Heart left ventricle (tissue), 16 donors: Measurements from ENCODE around the gene PPM1G. TPM values are rescaled to one million over a fixed set of nuclear protein-coding genes. Genes with fewer than 3 reads are reported as not detected.

ENCODE experiments used
- ATAC-seq, 4 donors: fragments of 200-7000 bp; cut with Tn5 transposase; one replicate each; pipeline ENCODE4 v1.9.1; 2020 to 2022; ENCODE audit warnings: moderate library complexity in 4 of 4, mild to moderate bottlenecking in 3 of 4, moderate number of reproducible peaks in 1 of 4
- DNase-seq, 5 donors: peaks; one replicate each; pipeline ENCODE4 v3.0.0-alpha.2; 2020
- H3K27ac ChIP-seq, 12 donors: fragments of 200-600 bp; sonication (generic) in 4 of 12; one replicate each; pipeline versions ENCODE4 v1.5.0 to v1.8.0; 2016 to 2022; ENCODE audit warnings: mild to moderate bottlenecking in 2 of 12
- H3K27me3 ChIP-seq, 9 donors: fragments of 200-600 bp; sonication (generic) in 2 of 9; one replicate each; pipeline versions ENCODE4 v1.5.1 to v1.8.0; 2016 to 2022; ENCODE audit warnings: mild to moderate bottlenecking in 3 of 9
- H3K36me3 ChIP-seq, 9 donors: fragments of 200-600 bp; sonication (generic) in 2 of 9; one replicate each; pipeline versions ENCODE4 v1.5.0 to v1.8.0; 2018 to 2022; ENCODE audit warnings: mild to moderate bottlenecking in 2 of 9
- H3K4me1 ChIP-seq, 12 donors: fragments of 200-600 bp; sonication (generic) in 4 of 12; one replicate each; pipeline versions ENCODE4 v1.5.0 to v1.8.0; 2016 to 2022; ENCODE audit warnings: mild to moderate bottlenecking in 3 of 12
- H3K4me3 ChIP-seq, 12 donors: fragments of 200-600 bp; sonication (generic) in 4 of 12; one replicate each; pipeline versions ENCODE4 v1.5.0 to v1.8.0; 2017 to 2022; ENCODE audit warnings: mild to moderate bottlenecking in 9 of 12, moderate library complexity in 4 of 12
- H3K9me3 ChIP-seq, 12 donors: fragments of 200-600 bp; sonication (generic) in 4 of 12; one replicate each; pipeline versions ENCODE4 v1.5.0 to v1.8.0; 2016 to 2022; ENCODE audit warnings: mild to moderate bottlenecking in 1 of 12
- POLR2A ChIP-seq, 2 donors: fragments of 450-650 bp; IDR thresholded peaks; one replicate each; pipeline ENCODE4 v1.6.1; 2017; ENCODE audit warnings: antibody characterized with exemption in 2 of 2, mild to moderate bottlenecking in 2 of 2, moderate library complexity in 2 of 2
- WGBS, 4 donors: extraction: QIAGEN DNeasy Blood & Tissue Kit in 2 of 4; methylation state at CpG; one replicate each; pipeline versions ENCODE4 v1.1.5 to v1.1.7; 2013 to 2018; 5-methylcytosine and 5-hydroxymethylcytosine counted together
- intact Hi-C, 10 donors: fragments of 100-400 bp; cut with DNase I; formaldehyde crosslinking; loops; one replicate each; pipeline versions ENCODE4 v1.11.1 to v1.14.2; 2022
- polyA plus RNA-seq, 2 donors: library from polyadenylated mRNA; stranded (reverse); fragments of 200-250 nt; gene quantifications; one replicate each; pipeline ENCODE4 v1.2.3, GENCODE V29; 2013
- total RNA-seq, 9 donors: library from RNA; depleted of rRNA in 2 of 9; stranded (reverse); fragments of >200 nt in 2 of 9; fragmentation: NEBNext Ultra II Directional in 3 of 9; extraction: Animal tissue kit (Norgen Biotek cat#: 25700) in 3 of 9; gene quantifications; one replicate each; pipeline versions ENCODE4 v1.1.0 to v1.2.4, GENCODE V29; 2016 to 2023
- TF ChIP-seq, protein P1 (sequence below), 12 donors: fragments of 200-600 bp; sonication (generic) in 4 of 12; IDR thresholded peaks; one replicate each; pipeline versions ENCODE4 v1.5.0 to v1.8.0; 2018 to 2022; ENCODE audit warnings: antibody characterized with exemption in 12 of 12, mild to moderate bottlenecking in 5 of 12
- donor health status: ischemic (EF 13 %, LVEDD 7.1; RV severe dilation, severe dysfunction).
- donor health status: healthy with polysubstance abuse.
- donor health status: DM: no; HTN: yes; CAD: no.
- donor health status: DM: no; HTN: no; CAD: no.
- donor health status: ischemic (EF 25% LVEDD 6.9; RV normal size, moderate dysfunction).
- donor health status: ischemic (EF 25% LVEDD 5.7; RV mildly dilated, moderate dysfunction).
- donor health status: healthy.
- donor health status: DM: yes; HTN: yes; CAD: no.
- donor health status: ischemic (EF 35%, LVEDD 5.7; RV mildly dilated, moderate dysfunction).
- donor health status: nonischemic (EF 11% LVEDD 7.7; RV severe dilation, severe dysfunction).
- donor health status: DM: yes; HTN: yes; CAD: no.
- donor health status: PGD.
- donor health status: ischemic (EF 29% LVEDD 5.4; RV normal size, mild dysfunction).
- donor health status: nonischemic (EF 23%, LVEDD 6.1; RV moderate dilation, normal function).

The PPM1G gene
- total and polyA plus RNA-seq, 11 donors: 31.2 to 87.2 (median 40.2) TPM

GRCh38 chr2:27378096-27378808, 31.1 kb downstream of the PPM1G start:
- 78 to 81% (median 79%) methylated on average over 21 to 29 of the region's 29 CpGs for WGBS, 4 donors
- peaks cover 3 to 77% (median 68%) of the 10 kb centered on the region in 9 donors for H3K36me3 ChIP-seq
- DNase-seq: peak in 2 of 5 donors; percentile 20 to 38

DNA sequence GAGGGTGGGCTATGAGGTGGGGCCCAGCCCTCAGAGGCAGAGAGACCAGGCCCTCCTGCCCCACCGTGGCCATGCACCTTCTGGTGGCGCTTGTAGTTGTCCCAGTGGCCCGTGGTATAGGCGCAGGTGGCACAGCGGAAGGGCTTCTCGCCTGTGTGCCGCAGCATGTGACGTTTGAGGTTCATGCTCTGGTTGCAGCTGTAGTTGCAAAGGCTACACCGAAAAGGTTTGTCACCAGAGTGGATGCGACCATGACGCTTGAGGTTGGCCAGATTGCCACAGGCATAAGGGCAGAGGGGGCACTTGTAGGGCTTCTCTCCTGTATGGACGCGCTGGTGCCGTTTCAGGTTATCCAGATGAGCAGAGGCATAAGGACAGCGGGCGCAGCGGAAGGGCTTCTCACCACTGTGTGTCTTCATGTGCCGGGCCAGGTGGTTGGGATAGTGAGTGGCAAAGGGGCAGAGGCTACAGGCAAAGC, 31.7 kb downstream of the PPM1G start:
- 90 to 93% (median 91%) methylated on average over 16 to 18 of the region's 18 CpGs for WGBS, 4 donors
- H3K36me3 ChIP-seq: peaks cover 3 to 77% (median 68%) of the 10 kb centered on the region in 9 donors

More at GRCh38 chr2:27378096-27378808, 31.1 kb downstream of the PPM1G start:
- Histone ChIP-seq H3K9me3 (no peaks in the 10 kb centered on the region), H3K27ac (no peak overlapping the region), H3K4me3 (no peak overlapping the region), H3K4me1 (peaks cover 0 to 36% (median 16%) of the 10 kb centered on the region in 12 donors), H3K27me3 (no peaks in the 10 kb centered on the region)
- TF ChIP-seq, protein P1, sequence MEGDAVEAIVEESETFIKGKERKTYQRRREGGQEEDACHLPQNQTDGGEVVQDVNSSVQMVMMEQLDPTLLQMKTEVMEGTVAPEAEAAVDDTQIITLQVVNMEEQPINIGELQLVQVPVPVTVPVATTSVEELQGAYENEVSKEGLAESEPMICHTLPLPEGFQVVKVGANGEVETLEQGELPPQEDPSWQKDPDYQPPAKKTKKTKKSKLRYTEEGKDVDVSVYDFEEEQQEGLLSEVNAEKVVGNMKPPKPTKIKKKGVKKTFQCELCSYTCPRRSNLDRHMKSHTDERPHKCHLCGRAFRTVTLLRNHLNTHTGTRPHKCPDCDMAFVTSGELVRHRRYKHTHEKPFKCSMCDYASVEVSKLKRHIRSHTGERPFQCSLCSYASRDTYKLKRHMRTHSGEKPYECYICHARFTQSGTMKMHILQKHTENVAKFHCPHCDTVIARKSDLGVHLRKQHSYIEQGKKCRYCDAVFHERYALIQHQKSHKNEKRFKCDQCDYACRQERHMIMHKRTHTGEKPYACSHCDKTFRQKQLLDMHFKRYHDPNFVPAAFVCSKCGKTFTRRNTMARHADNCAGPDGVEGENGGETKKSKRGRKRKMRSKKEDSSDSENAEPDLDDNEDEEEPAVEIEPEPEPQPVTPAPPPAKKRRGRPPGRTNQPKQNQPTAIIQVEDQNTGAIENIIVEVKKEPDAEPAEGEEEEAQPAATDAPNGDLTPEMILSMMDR (IDR thresholded peaks at IDR 0.05): peak in 2 of 12 donors; percentile 28 to 32
- no peak for TF ChIP-seq POLR2A (IDR thresholded peaks at IDR 0.05)
- no peak for ATAC-seq
- intact Hi-C loops: no loop called here

GRCh38 chr2:27376866-27377617, 32.3 kb downstream of the PPM1G start:
- no peaks in the 10 kb centered on the region for H3K9me3 ChIP-seq
- DNase-seq (no peak), ATAC-seq (no peak)
- peaks cover 0 to 47% (median 25%) of the 10 kb centered on the region in 12 donors for H3K4me1 ChIP-seq
- intact Hi-C loops: no loop called here
- H3K27ac ChIP-seq: no peak overlapping the region
- H3K4me3 ChIP-seq: no peak overlapping the region
- H3K27me3 ChIP-seq: no peaks in the 10 kb centered on the region
- H3K36me3 ChIP-seq: peaks cover 3 to 75% (median 67%) of the 10 kb centered on the region in 9 donors
- 61 to 76% (median 69%) methylated on average over 8 to 10 of the region's 10 CpGs for WGBS, 4 donors
- TF ChIP-seq, protein P1 (IDR thresholded peaks at IDR 0.05): no peak
- TF ChIP-seq POLR2A (IDR thresholded peaks at IDR 0.05): no peak

More for the DNA sequence above, 31.7 kb downstream of the PPM1G start:
- intact Hi-C loops: no loop called here
- Histone ChIP-seq H3K9me3 (no peaks in the 10 kb centered on the region), H3K4me1 (peaks cover 0 to 40% (median 19%) of the 10 kb centered on the region in 12 donors), H3K4me3 (no peak overlapping the region), H3K27ac (no peak overlapping the region), H3K27me3 (no peaks in the 10 kb centered on the region)
- TF ChIP-seq POLR2A (IDR thresholded peaks at IDR 0.05): no peak
- TF ChIP-seq, protein P1 (IDR thresholded peaks at IDR 0.05): no peak
- DNase-seq: peak in 1 of 5 donors; percentile 16
- ATAC-seq: no peak
